CD4-positive, alpha-beta T cell treated with Interleukin-17A for 1 hour (primary cell): ENCODE measurements around the gene MYLK.

Source experiments
- DNase-seq: peaks from one replicate; pipeline ENCODE4 v3.0.0-alpha.2; 2020

MYLK gene

GRCh38 chr3:123571973-123572365 lies 312.2 kb downstream of the MYLK start:
- DNase-seq: no peak

DNA sequence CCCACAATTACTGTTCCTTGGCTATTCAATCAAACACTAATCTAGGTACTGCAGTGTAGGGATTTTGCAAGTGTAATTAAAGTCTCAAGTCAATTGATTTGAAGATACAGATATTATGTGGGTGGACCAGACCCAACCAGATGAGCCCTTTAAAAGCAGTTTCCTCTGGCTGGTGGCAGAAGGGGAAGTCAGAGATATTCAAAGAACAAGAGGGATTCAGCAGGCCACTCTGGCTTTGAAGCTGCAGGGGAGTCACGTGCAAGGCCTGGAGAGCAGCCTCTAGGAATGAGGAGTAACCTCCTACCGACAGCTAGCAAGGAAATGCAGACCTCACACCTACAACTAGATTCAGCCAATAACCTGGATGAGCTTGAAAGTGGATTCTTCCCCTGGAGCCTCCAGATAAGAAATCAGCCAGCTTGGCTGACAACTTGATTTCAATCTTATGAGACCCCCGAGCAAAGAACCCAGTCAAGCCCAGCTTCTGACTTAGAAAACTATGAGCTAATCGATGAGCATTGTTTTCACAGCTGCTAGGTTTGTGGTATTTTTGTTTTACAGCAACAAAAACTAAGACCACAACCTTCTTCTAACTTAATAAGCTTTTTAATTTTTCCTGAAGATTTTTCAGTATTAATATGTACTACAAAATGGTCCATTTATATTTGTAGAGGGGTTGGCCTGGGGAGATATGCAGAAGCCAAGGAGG lies 312.7 kb downstream of the MYLK start:
- DNase-seq: no peak

GRCh38 chr3:123568875-123569274 lies 315.3 kb downstream of the MYLK start:
- no peak for DNase-seq

GRCh38 chr3:123568034-123568433 lies 316.1 kb downstream of the MYLK start:
- DNase-seq: no peak

DNA sequence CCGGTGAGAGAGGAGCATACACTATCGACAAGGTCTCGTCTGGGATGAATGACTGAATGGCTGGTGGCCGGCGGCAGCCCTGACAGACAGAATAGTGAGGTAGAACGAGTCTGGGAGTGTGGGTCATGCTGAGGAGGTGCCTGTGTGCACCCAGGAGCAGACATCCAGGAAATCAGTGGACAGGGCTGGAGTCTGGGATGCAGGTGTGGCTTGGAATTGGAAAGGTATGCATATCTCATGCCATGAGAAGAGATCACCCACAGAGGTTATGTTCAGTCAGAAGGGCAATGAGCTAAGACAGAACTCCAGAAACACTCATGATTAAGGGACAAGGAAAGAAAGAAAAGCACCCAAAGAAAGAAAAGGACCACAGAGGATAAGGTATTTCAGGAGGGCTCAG lies 320.1 kb downstream of the MYLK start:
- DNase-seq: no peak

DNA sequence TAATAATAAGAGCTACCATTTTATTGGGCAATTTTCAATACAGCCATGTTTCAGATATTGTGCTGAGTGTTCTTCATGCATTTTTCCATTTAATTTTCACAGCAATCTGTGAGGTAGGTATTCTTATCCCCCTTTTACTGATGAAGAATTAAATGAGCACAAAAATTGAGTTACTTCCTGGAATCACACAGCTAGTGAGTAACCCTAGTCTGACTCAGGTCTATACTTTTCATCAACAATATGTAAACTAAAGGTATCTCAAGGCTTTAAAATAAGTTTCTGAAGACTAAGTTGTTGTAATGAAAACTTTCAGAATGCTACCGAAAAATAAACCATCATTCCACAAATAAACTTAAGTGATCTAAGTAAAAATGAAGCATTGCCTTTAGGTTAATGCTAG lies 321.6 kb downstream of the MYLK start:
- no peak for DNase-seq

DNA sequence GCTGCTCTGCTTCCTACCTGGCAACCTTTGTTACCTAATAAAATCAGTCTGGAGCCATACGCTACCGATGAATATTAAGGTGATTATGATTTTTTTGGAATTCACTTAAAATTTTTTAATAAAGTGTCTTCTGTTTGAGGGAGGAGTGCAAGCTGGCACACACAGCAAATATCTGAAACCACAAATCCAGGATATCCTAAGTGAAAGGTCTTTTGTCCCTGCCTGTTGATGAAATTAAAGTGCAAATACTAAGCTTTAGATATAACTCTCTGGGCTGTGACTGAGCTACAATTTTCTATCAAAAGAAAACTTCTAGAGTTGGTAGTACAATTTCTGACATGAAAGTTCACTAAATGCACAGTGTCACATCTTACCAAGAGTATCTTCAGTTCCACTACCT lies 322.9 kb downstream of the MYLK start:
- DNase-seq: no peak
